Mammary microvascular endothelial cell (primary cell): Measurements from ENCODE around the gene RNU4-1. TPM values are rescaled to one million over a fixed set of nuclear protein-coding genes. Genes with fewer than 3 reads are reported as not detected.

Source experiments
- total RNA-seq: library from RNA; depleted of rRNA; stranded (reverse); fragments of >200 nt; gene quantifications from 2 replicates; pipeline ENCODE4 v1.2.3, GENCODE V29; 2015

The RNU4-1 gene
- total RNA-seq, result under 0.01 TPM in 2 replicates

GRCh38 chr12:120292661-120293531, at the start of gene RNU4-1:
Gene RNU4-1 (minus strand): TSS chr12:120293237.

GRCh38 chr12:120327593-120327992, 34.6 kb upstream of the RNU4-1 start, which contains the start of gene PLA2G1B:
Gene PLA2G1B (minus strand): TSS chr12:120327779. CDS start chr12:120327753, 26 bp downstream.

GRCh38 chr12:120301962-120302815, 9.2 kb upstream of the RNU4-1 start, which contains the start of gene SIRT4:
Gene SIRT4 (plus strand): TSS chr12:120302321. CDS start chr12:120303562, 1,241 bp downstream.

GRCh38 chr12:120265473-120266179, 27.4 kb downstream of the RNU4-1 start, which contains the start of gene PXN:
Gene PXN (minus strand): TSS chr12:120265730. CDS start chr12:120265629, 101 bp downstream.

Other genes with a start within 250 kb of the RNU4-1 start
- 46.3 and 48.2 TPM in 2 replicates for gene RAB35, start 176.5 kb downstream of the RNU4-1 start, total RNA-seq
- 72.3 and 80.8 TPM in 2 replicates for gene GCN1, start 98.5 kb downstream of the RNU4-1 start, total RNA-seq
- gene RPLP0, start 92.1 kb downstream of the RNU4-1 start, total RNA-seq, result 3,866 and 3,958 TPM in 2 replicates
- gene PXN, start 27.5 kb downstream of the RNU4-1 start, total RNA-seq, result 202 and 234 TPM in 2 replicates
- gene RNU4-2, start 1.3 kb downstream of the RNU4-1 start, total RNA-seq, result under 0.01 TPM in 2 replicates
- gene SIRT4, start 9.1 kb upstream of the RNU4-1 start, total RNA-seq, result 0.59 and 0.67 TPM in 2 replicates
- gene PLA2G1B, start 34.5 kb upstream of the RNU4-1 start, total RNA-seq, result not detected in 2 replicates
- gene MSI1, start 75.9 kb upstream of the RNU4-1 start, total RNA-seq, result not detected in 2 replicates
- gene COX6A1, start 144.9 kb upstream of the RNU4-1 start, total RNA-seq, result 527 and 626 TPM in 2 replicates
- gene TRIAP1, start 153.1 kb upstream of the RNU4-1 start, total RNA-seq, result 75.9 and 81.4 TPM in 2 replicates
- gene GATC, start 153.2 kb upstream of the RNU4-1 start, total RNA-seq, result 17.2 and 19.0 TPM in 2 replicates
- gene SRSF9, start 176.5 kb upstream of the RNU4-1 start, total RNA-seq, result 104 and 109 TPM in 2 replicates
- gene DYNLL1, start 202.9 kb upstream of the RNU4-1 start, total RNA-seq, result 569 and 585 TPM in 2 replicates
- 34.0 and 35.1 TPM in 2 replicates for gene COQ5, start 235.9 kb upstream of the RNU4-1 start, total RNA-seq
- 110 and 160 TPM in 2 replicates for gene RNF10, start 241.1 kb upstream of the RNU4-1 start, total RNA-seq